Endothelial cell of umbilical vein (primary cell): ENCODE results near the gene SLC19A1.

Experiments used
- CTCF ChIP-seq, 2 donors: IDR thresholded peaks; 1 replicate in 1 of 2; 2 replicates in 1 of 2; pipeline ENCODE4 v1.5.1; 2011; ENCODE audit warnings: low read length in 2 of 2, mild to moderate bottlenecking in 2 of 2, moderate library complexity in 2 of 2, control low read depth in 1 of 2, inconsistent platforms in 1 of 2, low read depth in 1 of 2; ENCODE audit not compliant: insufficient read depth in 1 of 2; ENCODE audit errors: extremely low read depth in 1 of 2
- EZH2 ChIP-seq: IDR thresholded peaks from 2 replicates; pipeline ENCODE4 v1.6.1; 2012; ENCODE audit warnings: borderline replicate concordance, low read depth, mild to moderate bottlenecking, moderate library complexity, low read length, inconsistent platforms; ENCODE audit not compliant: severe bottlenecking
- FOS ChIP-seq: IDR thresholded peaks from 2 replicates; pipeline ENCODE4 v1.6.1; 2011; ENCODE audit warnings: mild to moderate bottlenecking, low read length, moderate library complexity, borderline replicate concordance; ENCODE audit not compliant: insufficient read depth
- GATA2 ChIP-seq: IDR thresholded peaks from 2 replicates; pipeline ENCODE4 v1.7.0; 2011; ENCODE audit warnings: low read depth, mild to moderate bottlenecking, moderate library complexity, mixed read lengths, low read length; ENCODE audit not compliant: insufficient read length, insufficient read depth
- MAX ChIP-seq: IDR thresholded peaks from 2 replicates; pipeline ENCODE4 v1.6.1; 2011; ENCODE audit not compliant: insufficient read depth, insufficient read length
- MYC ChIP-seq: IDR thresholded peaks from one replicate; pipeline ENCODE4 v1.6.1; 2011; ENCODE audit warnings: mild to moderate bottlenecking, low read depth, low read length
- POLR2A ChIP-seq: IDR thresholded peaks from 2 replicates; pipeline ENCODE4 v1.6.1; 2012; ENCODE audit warnings: low read depth, mild to moderate bottlenecking, control low read depth, low read length
- POLR2AphosphoS5 ChIP-seq: IDR thresholded peaks from 2 replicates; pipeline ENCODE4 v1.6.1; 2012; ENCODE audit warnings: low read depth, mild to moderate bottlenecking, control low read depth, low read length, moderate library complexity; ENCODE audit not compliant: insufficient read depth

GRCh38 chr21:45590246-45590725, 48.0 kb upstream of the SLC19A1 start:
- TF ChIP-seq CTCF (IDR thresholded peaks at IDR 0.05; ENCODE audit: extremely low read depth in 1 of 2, insufficient read depth in 1 of 2, low read depth in 1 of 2, low read length in 2 of 2) (no peak), POLR2AphosphoS5 (no peak), EZH2 (no peak), POLR2A (no peak), MAX (no peak), MYC (no peak), GATA2 (no peak), FOS (no peak)
